ENCODE measurements around the gene CFAP97D1. TPM values are rescaled to one million over a fixed set of nuclear protein-coding genes. Genes with fewer than 3 reads are reported as not detected.

The CFAP97D1 gene
- total and polyA plus RNA-seq, 2 experiments from 2014 or later, result not detected

- no peak overlapping the region for H3K4me3 ChIP-seq
- no peaks in the 10 kb centered on the region for H3K9me2 ChIP-seq (ENCODE audit: insufficient read depth)
- TF ChIP-seq EZH2 (IDR thresholded peaks at IDR 0.05; ENCODE audit: insufficient read depth, poor library complexity, severe bottlenecking) (no peak), EZH2phosphoT487 (IDR thresholded peaks at IDR 0.05; ENCODE audit: insufficient read depth, low read depth) (no peak)
- H3F3A ChIP-seq (ENCODE audit: insufficient read depth), result no peaks in the 10 kb centered on the region; the same call in 1 of the 2 replicates
- WGBS, 2 experiments (ENCODE audit: low coverage in 1 of 2, low lambda C conversion rate in 2 of 2, missing lambda C conversion rate in 2 of 2), result 97 to 99% methylated on average over 5 of the region's 5 CpGs
- no peak for DNase-seq
- H3K27me3 ChIP-seq (replicated peaks; ENCODE audit: insufficient read depth), result no peaks in the 10 kb centered on the region
- H3K9ac ChIP-seq, result no peak overlapping the region
- no peaks in the 10 kb centered on the region for H3K79me2 ChIP-seq (ENCODE audit: insufficient read depth)
- peaks cover 5% of the 10 kb centered on the region; the same call in 1 of the 2 replicates for H3K36me3 ChIP-seq (ENCODE audit: low read depth)
- H4K20me1 ChIP-seq (ENCODE audit: insufficient read depth), result no peaks in the 10 kb centered on the region
- in situ Hi-C loops (cut with MboI), result no loop called here
- no peak overlapping the region for H3K4me2 ChIP-seq (ENCODE audit: unreplicated experiment)
- H3K4me1 ChIP-seq (ENCODE audit: insufficient read depth), result peaks cover 9% of the 10 kb centered on the region
- no peaks in the 10 kb centered on the region for H3K9me3 ChIP-seq (ENCODE audit: low read depth)
- H3K27ac ChIP-seq, result no peak overlapping the region
- H2AFZ ChIP-seq, result no peak overlapping the region
Observed at GRCh38 chr17:43818966-43819365, 38.7 kb downstream of the CFAP97D1 start.

GRCh38 chr17:43820759-43821158, 40.5 kb downstream of the CFAP97D1 start:
- WGBS, 2 experiments (ENCODE audit: low coverage in 1 of 2, low lambda C conversion rate in 2 of 2, missing lambda C conversion rate in 2 of 2), result 89 to 92% methylated on average over 14 of the region's 14 CpGs
- no peaks in the 10 kb centered on the region for H3K9me3 ChIP-seq (ENCODE audit: low read depth)
- no peaks in the 10 kb centered on the region for H3K79me2 ChIP-seq (ENCODE audit: insufficient read depth)
- in situ Hi-C loops (cut with MboI), result no loop called here
- H3K9me2 ChIP-seq (ENCODE audit: insufficient read depth), result no peaks in the 10 kb centered on the region
- H3K4me3 ChIP-seq, result no peak overlapping the region
- DNase-seq, result no peak
- no peaks in the 10 kb centered on the region for H3F3A ChIP-seq (ENCODE audit: insufficient read depth)
- H2AFZ ChIP-seq, result no peak overlapping the region
- no peaks in the 10 kb centered on the region for H3K4me1 ChIP-seq (ENCODE audit: insufficient read depth)
- TF ChIP-seq EZH2phosphoT487 (IDR thresholded peaks at IDR 0.05; ENCODE audit: insufficient read depth, low read depth) (no peak), EZH2 (IDR thresholded peaks at IDR 0.05; ENCODE audit: insufficient read depth, poor library complexity, severe bottlenecking) (no peak)
- H3K9ac ChIP-seq, result no peak overlapping the region
- H3K4me2 ChIP-seq (ENCODE audit: unreplicated experiment), result no peak overlapping the region
- no peaks in the 10 kb centered on the region for H3K27me3 ChIP-seq (replicated peaks; ENCODE audit: insufficient read depth)
- H3K27ac ChIP-seq, result no peak overlapping the region
- H4K20me1 ChIP-seq (ENCODE audit: insufficient read depth), result no peaks in the 10 kb centered on the region
- H3K36me3 ChIP-seq (ENCODE audit: low read depth), result no peaks in the 10 kb centered on the region; the same call in 1 of the 2 replicates

- no peaks in the 10 kb centered on the region for H4K20me1 ChIP-seq (ENCODE audit: insufficient read depth)
- TF ChIP-seq EZH2phosphoT487 (IDR thresholded peaks at IDR 0.05; ENCODE audit: insufficient read depth, low read depth), result no peak
- no peak for TF ChIP-seq EZH2 (IDR thresholded peaks at IDR 0.05; ENCODE audit: insufficient read depth, poor library complexity, severe bottlenecking)
- H3K79me2 ChIP-seq (ENCODE audit: insufficient read depth), result no peaks in the 10 kb centered on the region
- in situ Hi-C loops (cut with MboI), result no loop called here
- H2AFZ ChIP-seq, result no peak overlapping the region
- H3K36me3 ChIP-seq (ENCODE audit: low read depth), result peaks cover 5% of the 10 kb centered on the region; the same call in 1 of the 2 replicates
- DNase-seq, result no peak
- 98 to 99% methylated on average over 5 of the region's 5 CpGs for WGBS, 2 experiments (ENCODE audit: low coverage in 1 of 2, low lambda C conversion rate in 2 of 2, missing lambda C conversion rate in 2 of 2)
- H3K4me1 ChIP-seq (ENCODE audit: insufficient read depth), result no peaks in the 10 kb centered on the region
- no peak overlapping the region for H3K4me3 ChIP-seq
- H3K9ac ChIP-seq, result no peak overlapping the region
- H3K27ac ChIP-seq, result no peak overlapping the region
- H3K9me2 ChIP-seq (ENCODE audit: insufficient read depth), result no peaks in the 10 kb centered on the region
- no peaks in the 10 kb centered on the region for H3K9me3 ChIP-seq (ENCODE audit: low read depth)
- no peak overlapping the region for H3K4me2 ChIP-seq (ENCODE audit: unreplicated experiment)
- no peaks in the 10 kb centered on the region for H3K27me3 ChIP-seq (replicated peaks; ENCODE audit: insufficient read depth)
- H3F3A ChIP-seq (ENCODE audit: insufficient read depth), result no peaks in the 10 kb centered on the region
Observed at GRCh38 chr17:43822570-43823190, 42.4 kb downstream of the CFAP97D1 start.

GRCh38 chr17:43823350-43824084, 43.3 kb downstream of the CFAP97D1 start:
- H3K4me3 ChIP-seq, result no peak overlapping the region
- DNase-seq, result no peak
- no peak overlapping the region for H2AFZ ChIP-seq
- H4K20me1 ChIP-seq (ENCODE audit: insufficient read depth), result no peaks in the 10 kb centered on the region
- no peaks in the 10 kb centered on the region for H3K4me1 ChIP-seq (ENCODE audit: insufficient read depth)
- in situ Hi-C loops (cut with MboI), result no loop called here
- no peaks in the 10 kb centered on the region for H3K27me3 ChIP-seq (replicated peaks; ENCODE audit: insufficient read depth)
- no peak overlapping the region for H3K27ac ChIP-seq
- H3F3A ChIP-seq (ENCODE audit: insufficient read depth), result no peaks in the 10 kb centered on the region
- TF ChIP-seq EZH2phosphoT487 (IDR thresholded peaks at IDR 0.05; ENCODE audit: insufficient read depth, low read depth), result no peak
- no peak for TF ChIP-seq EZH2 (IDR thresholded peaks at IDR 0.05; ENCODE audit: insufficient read depth, poor library complexity, severe bottlenecking)
- no peak overlapping the region for H3K9ac ChIP-seq
- no peak overlapping the region for H3K4me2 ChIP-seq (ENCODE audit: unreplicated experiment)
- no peaks in the 10 kb centered on the region for H3K79me2 ChIP-seq (ENCODE audit: insufficient read depth)
- WGBS, 2 experiments (ENCODE audit: low coverage in 1 of 2, low lambda C conversion rate in 2 of 2, missing lambda C conversion rate in 2 of 2), result 93 to 95% methylated on average over 10 of the region's 10 CpGs
- H3K36me3 ChIP-seq (ENCODE audit: low read depth), result peaks cover 5% of the 10 kb centered on the region; the same call in 1 of the 2 replicates
- no peaks in the 10 kb centered on the region for H3K9me2 ChIP-seq (ENCODE audit: insufficient read depth)
- H3K9me3 ChIP-seq (ENCODE audit: low read depth), result no peaks in the 10 kb centered on the region

All from GM23248 (cell line).